ENCODE measurements around the gene PLCB1. TPM values are rescaled to one million over a fixed set of nuclear protein-coding genes. Genes with fewer than 3 reads are reported as not detected.

Gene PLCB1
- total RNA-seq, 1 experiment from 2014 or later = 4.4 TPM

DNA sequence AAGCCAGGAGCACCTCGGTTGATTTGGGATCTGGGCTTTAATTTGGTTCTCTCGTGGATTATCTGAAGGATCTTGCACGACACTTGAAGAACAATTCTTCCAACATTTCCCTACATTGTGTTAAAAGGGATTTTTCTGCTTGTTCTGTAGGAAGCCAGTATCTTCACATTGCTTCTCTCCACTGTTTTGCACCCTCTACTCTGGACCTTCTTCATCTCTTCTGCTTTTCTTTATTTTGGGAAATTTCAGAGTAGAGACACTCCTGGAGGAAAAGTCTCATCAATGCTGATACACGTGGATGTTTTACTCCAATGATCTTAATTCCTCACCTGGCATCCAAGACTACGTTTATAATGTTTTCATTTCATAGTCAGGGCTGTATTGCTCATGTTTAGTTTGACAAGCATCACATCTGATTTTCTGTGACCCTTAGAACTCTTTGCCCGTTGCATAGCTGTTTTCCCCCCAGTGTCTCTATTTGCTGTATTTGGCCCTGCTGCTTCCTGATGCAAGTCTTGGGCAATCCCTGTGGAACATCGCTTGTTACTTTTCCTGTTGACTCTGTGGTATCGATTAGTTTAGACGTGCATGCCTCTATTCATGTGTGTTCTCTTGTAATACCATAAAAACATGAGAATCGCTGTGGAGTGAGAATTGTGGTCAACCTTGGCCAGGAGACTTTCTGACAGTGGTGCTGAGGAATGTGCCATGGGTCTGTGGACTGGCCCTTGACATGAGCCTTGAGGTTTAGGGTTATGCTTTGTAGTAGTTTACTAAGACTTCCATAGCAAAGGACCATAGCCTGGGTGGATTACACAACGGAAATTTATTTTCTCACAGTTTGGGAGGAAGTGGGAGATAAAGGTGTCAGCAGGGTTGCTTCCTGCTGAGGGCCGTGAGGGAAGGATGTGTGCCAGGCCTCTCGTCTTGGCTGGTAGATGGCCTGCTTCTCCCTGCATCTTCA, 12.5 kb downstream of the PLCB1 start:
- DNase-seq (peak; percentile 43), ATAC-seq (no peak)
- H3K9me2 ChIP-seq (replicated peaks; ENCODE audit: low read length) = no peaks in the 10 kb centered on the region
- H4K20me1 ChIP-seq (ENCODE audit: low read length) = no peaks in the 10 kb centered on the region
- CTCF ChIA-PET = no interaction called here
- no peak overlapping the region for H3K27ac ChIP-seq (ENCODE audit: low read length)
- no peaks in the 10 kb centered on the region for H3K79me2 ChIP-seq (ENCODE audit: low read length)
- no peaks in the 10 kb centered on the region for H3K9me3 ChIP-seq (ENCODE audit: low read length)
- H3K36me3 ChIP-seq (ENCODE audit: low read depth, low read length) = no peaks in the 10 kb centered on the region
- H3K4me3 ChIP-seq (ENCODE audit: low read length) = no peak overlapping the region
- TF ChIP-seq, protein P1, sequence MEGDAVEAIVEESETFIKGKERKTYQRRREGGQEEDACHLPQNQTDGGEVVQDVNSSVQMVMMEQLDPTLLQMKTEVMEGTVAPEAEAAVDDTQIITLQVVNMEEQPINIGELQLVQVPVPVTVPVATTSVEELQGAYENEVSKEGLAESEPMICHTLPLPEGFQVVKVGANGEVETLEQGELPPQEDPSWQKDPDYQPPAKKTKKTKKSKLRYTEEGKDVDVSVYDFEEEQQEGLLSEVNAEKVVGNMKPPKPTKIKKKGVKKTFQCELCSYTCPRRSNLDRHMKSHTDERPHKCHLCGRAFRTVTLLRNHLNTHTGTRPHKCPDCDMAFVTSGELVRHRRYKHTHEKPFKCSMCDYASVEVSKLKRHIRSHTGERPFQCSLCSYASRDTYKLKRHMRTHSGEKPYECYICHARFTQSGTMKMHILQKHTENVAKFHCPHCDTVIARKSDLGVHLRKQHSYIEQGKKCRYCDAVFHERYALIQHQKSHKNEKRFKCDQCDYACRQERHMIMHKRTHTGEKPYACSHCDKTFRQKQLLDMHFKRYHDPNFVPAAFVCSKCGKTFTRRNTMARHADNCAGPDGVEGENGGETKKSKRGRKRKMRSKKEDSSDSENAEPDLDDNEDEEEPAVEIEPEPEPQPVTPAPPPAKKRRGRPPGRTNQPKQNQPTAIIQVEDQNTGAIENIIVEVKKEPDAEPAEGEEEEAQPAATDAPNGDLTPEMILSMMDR (conservative IDR thresholded peaks at IDR 0.05; ENCODE audit: low read depth, low read length) = no peak
- TF ChIP-seq EZH2 (IDR thresholded peaks at IDR 0.05; ENCODE audit: low read length, unreplicated experiment) (no peak), EZH2phosphoT487 (IDR thresholded peaks at IDR 0.05; ENCODE audit: borderline replicate concordance, low read length) (no peak)
- H3K4me1 ChIP-seq (ENCODE audit: insufficient read depth, low read length) = 0 out of 2 replicates have a peak, but pooled peaks cover 4% of the 10 kb centered on the region
- POLR2A ChIA-PET (ENCODE audit: unreplicated experiment) = no interaction called here
- H3F3A ChIP-seq (ENCODE audit: low read length, unreplicated experiment) = no peaks in the 10 kb centered on the region
- intact Hi-C loops (cut with micrococcal nuclease) = no loop called here
- peaks cover 48% of the 10 kb centered on the region for H3K27me3 ChIP-seq (ENCODE audit: low read length)
- no peak overlapping the region for H2AFZ ChIP-seq (ENCODE audit: low read length)
- no peak overlapping the region for H3K4me2 ChIP-seq (ENCODE audit: low read length)
- no peak overlapping the region for H3K9ac ChIP-seq (ENCODE audit: low read length)
- no TSS peak for BruUV-seq (replicated peaks)

DNA sequence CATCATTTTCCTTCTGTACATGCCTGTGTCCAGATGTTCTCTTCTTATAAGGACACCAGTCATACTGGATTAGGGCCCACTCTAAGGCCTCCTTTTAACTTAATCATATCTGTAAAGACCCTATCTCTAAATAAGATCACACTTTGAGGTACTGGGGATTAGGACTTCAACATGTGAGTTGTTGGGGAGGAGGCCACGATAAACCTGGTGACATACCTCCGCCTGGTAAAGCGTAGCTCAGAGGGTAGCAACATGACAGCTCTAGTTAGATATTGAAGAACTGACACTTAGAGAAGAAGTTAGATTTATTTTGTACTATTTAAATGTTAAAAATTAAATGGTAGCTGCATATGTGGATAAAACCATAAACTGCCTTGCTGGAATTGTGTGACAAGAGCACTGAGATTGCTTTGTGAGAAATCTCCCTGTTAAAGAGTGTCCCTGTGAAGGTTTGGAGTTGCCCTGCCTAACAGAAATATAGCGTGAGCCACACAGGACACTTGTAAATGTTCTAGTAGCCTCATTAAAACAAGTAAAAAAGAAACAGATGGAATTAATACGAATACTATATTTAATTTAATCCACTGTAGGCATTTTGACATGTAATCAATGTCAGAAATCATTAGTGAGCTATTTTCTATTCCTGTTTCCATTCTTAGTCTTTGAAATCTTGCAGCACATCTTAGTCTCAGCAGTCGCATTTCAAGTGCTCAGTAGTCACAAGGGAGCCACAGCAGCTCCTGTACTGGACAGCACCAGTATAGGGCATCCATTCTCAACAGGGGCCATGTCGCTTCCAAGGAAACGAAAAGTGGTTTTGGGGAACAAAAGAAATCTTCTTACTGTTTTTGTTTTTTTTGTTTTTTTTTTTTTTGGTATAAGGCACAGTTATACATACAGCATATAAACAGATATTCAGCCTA, 13.4 kb downstream of the PLCB1 start:
- Histone ChIP-seq H3K36me3 (ENCODE audit: low read depth, low read length) (no peaks in the 10 kb centered on the region), H3K27ac (ENCODE audit: low read length) (no peak overlapping the region), H3K4me1 (ENCODE audit: insufficient read depth, low read length) (0 out of 2 replicates have a peak, but pooled peaks cover 4% of the 10 kb centered on the region), H3K9me2 (replicated peaks; ENCODE audit: low read length) (no peaks in the 10 kb centered on the region), H3K9me3 (ENCODE audit: low read length) (no peaks in the 10 kb centered on the region), H2AFZ (ENCODE audit: low read length) (no peak overlapping the region), H3F3A (ENCODE audit: low read length, unreplicated experiment) (no peaks in the 10 kb centered on the region), H3K4me3 (ENCODE audit: low read length) (no peak overlapping the region), H3K9ac (ENCODE audit: low read length) (no peak overlapping the region), H3K79me2 (ENCODE audit: low read length) (no peaks in the 10 kb centered on the region), H3K27me3 (ENCODE audit: low read length) (peaks cover 39% of the 10 kb centered on the region), H3K4me2 (ENCODE audit: low read length) (no peak overlapping the region), H4K20me1 (ENCODE audit: low read length) (no peaks in the 10 kb centered on the region)
- POLR2A ChIA-PET (ENCODE audit: unreplicated experiment) = interaction anchor here (0.6 kb wide), 1 partner anchor 71 kb away, joined by 4 read pairs; no protein-coding TSS in a partner anchor
- CTCF ChIA-PET = no interaction called here
- no TSS peak for BruUV-seq (replicated peaks)
- intact Hi-C loops (cut with micrococcal nuclease) = no loop called here
- DNase-seq (no peak), ATAC-seq (no peak)
- TF ChIP-seq EZH2phosphoT487 (IDR thresholded peaks at IDR 0.05; ENCODE audit: borderline replicate concordance, low read length) (no peak), EZH2 (IDR thresholded peaks at IDR 0.05; ENCODE audit: low read length, unreplicated experiment) (no peak)
- TF ChIP-seq, protein P1 (conservative IDR thresholded peaks at IDR 0.05; ENCODE audit: low read depth, low read length) = no peak

Measured in PC-3 (cell line).